Amniotic stem cell (primary cell): Measurements from ENCODE around the gene PIAS1.
"Not testable (repeated sequence)": the region's sequence is repeated elsewhere in the genome, so short reads cannot be mapped to it uniquely, and the experiment has no call there.

Experiments used
- DNase-seq: peaks from one replicate; lab custom pipeline; 2025; lab: John Stamatoyannopoulos, UW

PIAS1 gene

GRCh38 chr15:68218847-68219798, 165.0 kb downstream of the PIAS1 start:
- no peak for DNase-seq

- no peak for DNase-seq
Observed at GRCh38 chr15:68220489-68220888, 166.4 kb downstream of the PIAS1 start.

- no peak for DNase-seq
Observed at GRCh38 chr15:68220967-68221366, 166.9 kb downstream of the PIAS1 start.

GRCh38 chr15:68221530-68222431, 167.7 kb downstream of the PIAS1 start:
- DNase-seq: not testable (repeated sequence)

- not testable (repeated sequence) for DNase-seq
Observed at GRCh38 chr15:68222432-68222743, 168.3 kb downstream of the PIAS1 start.

GRCh38 chr15:68223171-68223570, 169.1 kb downstream of the PIAS1 start:
- no peak for DNase-seq

GRCh38 chr15:68224108-68224507, 170.0 kb downstream of the PIAS1 start:
- DNase-seq: no peak

- DNase-seq: no peak
Observed at GRCh38 chr15:68224546-68225250, 170.6 kb downstream of the PIAS1 start.

GRCh38 chr15:68225442-68225841, 171.3 kb downstream of the PIAS1 start:
- not testable (repeated sequence) for DNase-seq

GRCh38 chr15:68227643-68228142, 173.6 kb downstream of the PIAS1 start:
- DNase-seq: no peak

GRCh38 chr15:68228143-68228970, 174.2 kb downstream of the PIAS1 start:
- DNase-seq: no peak

- DNase-seq: no peak
Observed at GRCh38 chr15:68228971-68229385, 174.9 kb downstream of the PIAS1 start.

- peak; percentile 56 for DNase-seq
Observed at GRCh38 chr15:68229386-68230156, 175.5 kb downstream of the PIAS1 start, which contains the start of gene CLN6. CLN6 (minus strand) TSS chr15:68229728; CDS start chr15:68229584, 144 bp downstream.

- no peak for DNase-seq
Observed at GRCh38 chr15:68230157-68231100, 176.3 kb downstream of the PIAS1 start.

- DNase-seq: no peak
Observed at GRCh38 chr15:68231102-68231818, 177.1 kb downstream of the PIAS1 start.

GRCh38 chr15:68232449-68232848, 178.3 kb downstream of the PIAS1 start:
- DNase-seq: no peak

- no peak for DNase-seq
Observed at GRCh38 chr15:68232937-68233336, 178.8 kb downstream of the PIAS1 start.

GRCh38 chr15:68234060-68234459, 179.9 kb downstream of the PIAS1 start:
- no peak for DNase-seq
